CD4-positive, alpha-beta memory T cell (primary cell): Measurements from ENCODE around the gene UTF1. TPM values are rescaled to one million over a fixed set of nuclear protein-coding genes. Genes with fewer than 3 reads are reported as not detected.

Experiments used
- CTCF ChIA-PET: fragments of 350-600 bp; sonication (Branson Sonifier 250); formaldehyde crosslinking; loops from one replicate; lab custom pipeline; 2021; ENCODE audit warnings: inconsistent platforms; ENCODE audit not compliant: partially characterized antibody; lab: Charles Lee
- POLR2A ChIA-PET: fragments of 350-600 bp; sonication (Branson Sonifier 250); formaldehyde crosslinking; loops from one replicate; lab custom pipeline; 2021; ENCODE audit not compliant: partially characterized antibody; lab: Charles Lee
- DNase-seq, 5 donors: peaks; one replicate each; pipeline versions ENCODE4 v3.0.0 to v3.0.0-alpha.2; 2020 to 2022; ENCODE audit warnings: mixed read lengths in 1 of 5
- H3K27ac ChIP-seq: one replicate; pipeline ENCODE4 v1.7.0; 2013; ENCODE audit warnings: low read depth, low read length
- H3K27me3 ChIP-seq: 2 replicates; pipeline ENCODE4 v1.7.0; 2013; ENCODE audit warnings: mild to moderate bottlenecking, low read length, moderate library complexity; ENCODE audit not compliant: insufficient read depth
- H3K36me3 ChIP-seq: 2 replicates; pipeline ENCODE4 v1.7.0; 2013; ENCODE audit warnings: mild to moderate bottlenecking, low read length, moderate library complexity; ENCODE audit not compliant: insufficient read depth
- H3K4me1 ChIP-seq: 2 replicates; pipeline ENCODE4 v1.7.0; 2013; ENCODE audit warnings: mild to moderate bottlenecking, low read length, moderate library complexity; ENCODE audit not compliant: insufficient read depth
- H3K4me3 ChIP-seq, 2 donors: one replicate each; pipeline ENCODE4 v1.7.0; 2013; ENCODE audit warnings: low read length in 2 of 2, mild to moderate bottlenecking in 1 of 2
- H3K9me3 ChIP-seq, 2 donors: one replicate each; pipeline ENCODE4 v1.7.0; 2013; ENCODE audit warnings: low read length in 2 of 2, control low read depth in 1 of 2; ENCODE audit not compliant: control insufficient read depth in 1 of 2
- H3K27ac Mint-ChIP-seq, 7 donors: one replicate each; pipeline ENCODE4 v1.8.0; 2020 to 2021; ENCODE audit warnings: mixed read lengths in 7 of 7, mild to moderate bottlenecking in 6 of 7, inconsistent platforms in 3 of 7, moderate library complexity in 3 of 7
- H3K27me3 Mint-ChIP-seq, 2 donors: one replicate each; pipeline ENCODE4 v1.8.0; 2020 to 2021; ENCODE audit warnings: mixed read lengths in 2 of 2
- H3K36me3 Mint-ChIP-seq, 2 donors: one replicate each; pipeline ENCODE4 v1.8.0; 2020 to 2021; ENCODE audit warnings: mixed read lengths in 2 of 2, inconsistent platforms in 1 of 2, mild to moderate bottlenecking in 1 of 2
- H3K4me1 Mint-ChIP-seq, 4 donors: one replicate each; pipeline ENCODE4 v1.8.0; 2020 to 2021; ENCODE audit warnings: mixed read lengths in 4 of 4, mild to moderate bottlenecking in 1 of 4
- H3K4me3 Mint-ChIP-seq, 8 donors: one replicate each; pipeline ENCODE4 v1.8.0; 2020 to 2021; ENCODE audit warnings: mixed read lengths in 8 of 8, mild to moderate bottlenecking in 7 of 8, moderate library complexity in 6 of 8, inconsistent platforms in 3 of 8
- H3K9me3 Mint-ChIP-seq, 8 donors: one replicate each; pipeline ENCODE4 v1.8.0; 2020 to 2021; ENCODE audit warnings: mixed read lengths in 8 of 8, mild to moderate bottlenecking in 5 of 8, inconsistent platforms in 3 of 8, moderate library complexity in 1 of 8
- intact Hi-C: fragments of 100-400 bp; cut with micrococcal nuclease; formaldehyde crosslinking; loops from one replicate; pipeline ENCODE4 v1.15.1; 2023
- polyA plus RNA-seq, 2 donors: library from polyadenylated mRNA; unstranded; fragments of 300-500 nt; fragmentation: Illumina TruSeq; gene quantifications; one replicate each; pipeline ENCODE4 v1.2.3, GENCODE V29; 2021
- total RNA-seq, 2 experiments: library from RNA; stranded (reverse); gene quantifications; one replicate each; pipeline ENCODE4 v1.2.3, GENCODE V29; 2021

The UTF1 gene
- total and polyA plus RNA-seq, 4 experiments from 2014 or later = not detected

- no peak for DNase-seq
- peaks cover 0 to 2% of the 10 kb centered on the region in 2 donors for H3K27me3 Mint-ChIP-seq
- H3K27me3 ChIP-seq = no peaks in the 10 kb centered on the region
- H3K36me3 ChIP-seq = no peaks in the 10 kb centered on the region
- H3K27ac ChIP-seq = no peak overlapping the region
- no peaks in the 10 kb centered on the region for H3K9me3 ChIP-seq
- POLR2A ChIA-PET = no interaction called here
- H3K4me1 ChIP-seq = no peaks in the 10 kb centered on the region
- no peaks in the 10 kb centered on the region for H3K4me1 Mint-ChIP-seq
- intact Hi-C loops = no loop called here
- CTCF ChIA-PET = no interaction called here
- H3K4me3 ChIP-seq = no peak overlapping the region
- H3K27ac Mint-ChIP-seq = no peak overlapping the region
- H3K4me3 Mint-ChIP-seq = no peak overlapping the region
- no peaks in the 10 kb centered on the region for H3K36me3 Mint-ChIP-seq
- H3K9me3 Mint-ChIP-seq = peaks cover 0 to 13% (median 8%) of the 10 kb centered on the region in 8 donors
Measured at GRCh38 chr10:133197786-133198185, 32.2 kb upstream of the UTF1 start.

GRCh38 chr10:133198206-133198605, 31.8 kb upstream of the UTF1 start:
- CTCF ChIA-PET = no interaction called here
- Histone ChIP-seq H3K27me3 (no peaks in the 10 kb centered on the region), H3K4me1 (no peaks in the 10 kb centered on the region), H3K9me3 (no peaks in the 10 kb centered on the region), H3K36me3 (no peaks in the 10 kb centered on the region), H3K27ac (no peak overlapping the region), H3K4me3 (no peak overlapping the region)
- Mint-ChIP-seq H3K27ac (no peak overlapping the region), H3K4me1 (no peaks in the 10 kb centered on the region), H3K36me3 (no peaks in the 10 kb centered on the region), H3K4me3 (no peak overlapping the region), H3K9me3 (peaks cover 0 to 13% (median 8%) of the 10 kb centered on the region in 8 donors), H3K27me3 (peaks cover 0 to 2% of the 10 kb centered on the region in 2 donors)
- POLR2A ChIA-PET = no interaction called here
- intact Hi-C loops = no loop called here
- DNase-seq = no peak

- ChIA-PET POLR2A (no interaction called here), CTCF (no interaction called here)
- Mint-ChIP-seq H3K4me1 (no peaks in the 10 kb centered on the region), H3K36me3 (no peaks in the 10 kb centered on the region), H3K9me3 (peaks cover 0 to 10% (median 2%) of the 10 kb centered on the region in 8 donors), H3K4me3 (no peak overlapping the region), H3K27me3 (peaks cover 0 to 2% of the 10 kb centered on the region in 2 donors), H3K27ac (no peak overlapping the region)
- Histone ChIP-seq H3K4me1 (no peaks in the 10 kb centered on the region), H3K27me3 (no peaks in the 10 kb centered on the region), H3K36me3 (no peaks in the 10 kb centered on the region), H3K4me3 (no peak overlapping the region), H3K27ac (no peak overlapping the region), H3K9me3 (no peaks in the 10 kb centered on the region)
- intact Hi-C loops = no loop called here
- no peak for DNase-seq
Measured at GRCh38 chr10:133198621-133199487, 31.2 kb upstream of the UTF1 start.

- intact Hi-C loops = no loop called here
- Mint-ChIP-seq H3K4me1 (no peaks in the 10 kb centered on the region), H3K36me3 (no peaks in the 10 kb centered on the region), H3K27ac (no peak overlapping the region), H3K4me3 (no peak overlapping the region), H3K9me3 (peaks cover 0 to 4% (median under 1%) of the 10 kb centered on the region in 8 donors), H3K27me3 (peaks cover 0 to 2% of the 10 kb centered on the region in 2 donors)
- CTCF ChIA-PET = no interaction called here
- Histone ChIP-seq H3K9me3 (no peaks in the 10 kb centered on the region), H3K4me3 (no peak overlapping the region), H3K4me1 (no peaks in the 10 kb centered on the region), H3K36me3 (no peaks in the 10 kb centered on the region), H3K27ac (no peak overlapping the region), H3K27me3 (no peaks in the 10 kb centered on the region)
- POLR2A ChIA-PET = no interaction called here
- no peak for DNase-seq
Measured at GRCh38 chr10:133199488-133199885, 30.5 kb upstream of the UTF1 start.

GRCh38 chr10:133199992-133200611, 29.9 kb upstream of the UTF1 start:
- Histone ChIP-seq H3K4me3 (no peak overlapping the region), H3K4me1 (no peaks in the 10 kb centered on the region), H3K27me3 (no peaks in the 10 kb centered on the region), H3K27ac (no peak overlapping the region), H3K36me3 (no peaks in the 10 kb centered on the region), H3K9me3 (no peaks in the 10 kb centered on the region)
- no peaks in the 10 kb centered on the region for H3K9me3 Mint-ChIP-seq
- H3K36me3 Mint-ChIP-seq = no peaks in the 10 kb centered on the region
- no peaks in the 10 kb centered on the region for H3K4me1 Mint-ChIP-seq
- no peak for DNase-seq
- CTCF ChIA-PET = no interaction called here
- POLR2A ChIA-PET = no interaction called here
- intact Hi-C loops = no loop called here
- H3K27ac Mint-ChIP-seq = no peak overlapping the region
- peaks cover 0 to 2% of the 10 kb centered on the region in 2 donors for H3K27me3 Mint-ChIP-seq
- no peak overlapping the region for H3K4me3 Mint-ChIP-seq

- H3K4me1 ChIP-seq = no peaks in the 10 kb centered on the region
- H3K27me3 Mint-ChIP-seq = peaks cover 0 to 2% of the 10 kb centered on the region in 2 donors
- H3K27me3 ChIP-seq = no peaks in the 10 kb centered on the region
- no peak overlapping the region for H3K27ac Mint-ChIP-seq
- POLR2A ChIA-PET = no interaction called here
- H3K9me3 Mint-ChIP-seq = no peaks in the 10 kb centered on the region
- no peak for DNase-seq
- CTCF ChIA-PET = no interaction called here
- no peaks in the 10 kb centered on the region for H3K36me3 ChIP-seq
- H3K27ac ChIP-seq = no peak overlapping the region
- no peaks in the 10 kb centered on the region for H3K36me3 Mint-ChIP-seq
- H3K4me3 Mint-ChIP-seq = no peak overlapping the region
- no peaks in the 10 kb centered on the region for H3K4me1 Mint-ChIP-seq
- intact Hi-C loops = no loop called here
- no peak overlapping the region for H3K4me3 ChIP-seq
- no peaks in the 10 kb centered on the region for H3K9me3 ChIP-seq
Measured at GRCh38 chr10:133200621-133201031, 29.4 kb upstream of the UTF1 start.

GRCh38 chr10:133201151-133201947, 28.7 kb upstream of the UTF1 start:
- intact Hi-C loops = no loop called here
- Histone ChIP-seq H3K36me3 (no peaks in the 10 kb centered on the region), H3K9me3 (no peaks in the 10 kb centered on the region), H3K27ac (no peak overlapping the region), H3K27me3 (no peaks in the 10 kb centered on the region), H3K4me3 (no peak overlapping the region), H3K4me1 (no peaks in the 10 kb centered on the region)
- H3K9me3 Mint-ChIP-seq = no peaks in the 10 kb centered on the region
- H3K27ac Mint-ChIP-seq = no peak overlapping the region
- no peaks in the 10 kb centered on the region for H3K4me1 Mint-ChIP-seq
- H3K36me3 Mint-ChIP-seq = no peaks in the 10 kb centered on the region
- H3K27me3 Mint-ChIP-seq = peaks cover 0 to 2% of the 10 kb centered on the region in 2 donors
- no peak overlapping the region for H3K4me3 Mint-ChIP-seq
- ChIA-PET POLR2A (no interaction called here), CTCF (no interaction called here)
- peak in 1 of 5 donors; percentile 19 for DNase-seq
